Measurements from ENCODE around the gene FAT1.

Gene FAT1

DNA sequence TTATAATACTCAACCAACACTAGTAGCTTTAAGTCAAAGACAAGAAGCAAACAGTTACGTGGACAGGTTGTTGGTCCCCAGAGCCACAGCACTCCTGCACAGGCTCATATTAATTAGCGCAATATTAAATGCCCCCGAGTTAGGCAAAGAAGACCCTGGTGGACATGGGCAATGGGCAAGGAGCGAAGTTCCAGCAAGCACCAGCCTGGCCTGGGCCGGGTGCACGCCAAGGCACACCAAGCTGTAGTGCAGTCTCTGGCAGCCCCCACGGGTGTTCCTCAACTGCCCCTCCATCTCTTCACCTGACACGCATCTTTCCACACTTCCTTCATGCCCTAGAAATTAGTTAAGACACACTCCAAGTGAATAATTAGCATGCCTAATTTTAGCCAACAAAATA, 20.1 kb downstream of the FAT1 start:
- TF ChIP-seq, protein P1, sequence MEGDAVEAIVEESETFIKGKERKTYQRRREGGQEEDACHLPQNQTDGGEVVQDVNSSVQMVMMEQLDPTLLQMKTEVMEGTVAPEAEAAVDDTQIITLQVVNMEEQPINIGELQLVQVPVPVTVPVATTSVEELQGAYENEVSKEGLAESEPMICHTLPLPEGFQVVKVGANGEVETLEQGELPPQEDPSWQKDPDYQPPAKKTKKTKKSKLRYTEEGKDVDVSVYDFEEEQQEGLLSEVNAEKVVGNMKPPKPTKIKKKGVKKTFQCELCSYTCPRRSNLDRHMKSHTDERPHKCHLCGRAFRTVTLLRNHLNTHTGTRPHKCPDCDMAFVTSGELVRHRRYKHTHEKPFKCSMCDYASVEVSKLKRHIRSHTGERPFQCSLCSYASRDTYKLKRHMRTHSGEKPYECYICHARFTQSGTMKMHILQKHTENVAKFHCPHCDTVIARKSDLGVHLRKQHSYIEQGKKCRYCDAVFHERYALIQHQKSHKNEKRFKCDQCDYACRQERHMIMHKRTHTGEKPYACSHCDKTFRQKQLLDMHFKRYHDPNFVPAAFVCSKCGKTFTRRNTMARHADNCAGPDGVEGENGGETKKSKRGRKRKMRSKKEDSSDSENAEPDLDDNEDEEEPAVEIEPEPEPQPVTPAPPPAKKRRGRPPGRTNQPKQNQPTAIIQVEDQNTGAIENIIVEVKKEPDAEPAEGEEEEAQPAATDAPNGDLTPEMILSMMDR (IDR thresholded peaks at IDR 0.05; ENCODE audit: borderline replicate concordance, insufficient read depth, low read depth, low read length) = no peak
- no peak overlapping the region for H3K4me3 ChIP-seq (ENCODE audit: low read depth, low read length)

DNA sequence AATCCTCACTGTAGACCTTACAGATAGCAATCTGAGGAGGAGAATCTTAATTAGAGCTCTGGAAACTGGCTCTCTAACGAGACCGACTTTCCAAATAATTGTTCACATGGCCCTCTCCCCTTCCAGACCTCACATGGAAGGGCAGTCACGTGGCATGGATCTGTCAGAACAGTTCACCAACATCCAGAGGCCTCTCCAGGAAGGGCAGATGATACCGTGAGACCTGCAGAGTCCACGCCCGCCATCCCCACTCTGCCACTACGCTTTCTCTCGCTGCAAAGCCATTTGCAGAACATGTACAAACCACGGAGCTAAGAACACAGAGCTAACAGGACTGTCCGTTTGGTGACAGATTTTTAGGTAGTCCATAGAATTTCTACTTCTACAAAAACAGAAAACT, 20.7 kb downstream of the FAT1 start:
- H3K4me3 ChIP-seq (ENCODE audit: low read depth, low read length) = no peak overlapping the region
- TF ChIP-seq, protein P1 (IDR thresholded peaks at IDR 0.05; ENCODE audit: borderline replicate concordance, insufficient read depth, low read depth, low read length) = no peak

DNA sequence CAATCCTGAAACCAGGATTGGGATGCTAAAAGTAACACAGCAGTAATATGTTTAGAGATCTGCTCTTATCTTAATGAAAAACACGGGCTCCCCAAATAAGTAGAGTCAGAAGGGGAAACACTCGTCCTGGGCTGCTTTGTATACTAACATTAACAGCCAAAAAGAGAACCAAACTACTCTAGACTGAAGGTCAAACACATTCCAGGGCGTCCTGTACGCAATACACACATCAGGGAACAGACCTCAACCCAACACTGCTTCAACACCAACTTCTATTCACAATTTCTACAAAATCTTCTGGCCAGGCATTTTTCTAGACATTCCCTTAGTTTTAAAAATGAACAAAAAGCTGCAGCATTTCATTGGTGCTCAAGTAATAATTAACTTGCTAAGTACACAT, 21.4 kb downstream of the FAT1 start:
- TF ChIP-seq, protein P1 (IDR thresholded peaks at IDR 0.05; ENCODE audit: borderline replicate concordance, insufficient read depth, low read depth, low read length) = no peak
- no peak overlapping the region for H3K4me3 ChIP-seq (ENCODE audit: low read depth, low read length)

DNA sequence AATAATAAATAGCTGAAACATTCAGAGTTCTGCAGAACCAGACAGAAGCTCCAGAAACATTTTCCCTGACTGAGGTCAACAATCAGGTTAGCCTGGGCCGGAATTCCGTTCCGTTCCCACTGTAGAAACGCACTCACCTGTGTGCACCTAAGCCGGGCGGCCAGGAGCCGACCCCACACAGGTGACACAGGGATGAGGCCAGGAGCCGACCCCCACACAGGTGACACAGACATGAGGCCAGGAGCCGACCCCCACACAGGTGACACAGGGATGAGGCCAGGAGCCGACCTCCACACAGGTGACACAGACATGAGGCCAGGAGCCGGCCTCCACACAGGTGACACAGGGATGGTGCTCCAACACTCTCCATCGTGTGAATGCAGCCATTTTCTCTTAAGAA, 21.9 kb downstream of the FAT1 start:
- H3K4me3 ChIP-seq (ENCODE audit: low read depth, low read length) = no peak overlapping the region
- TF ChIP-seq, protein P1 (IDR thresholded peaks at IDR 0.05; ENCODE audit: borderline replicate concordance, insufficient read depth, low read depth, low read length) = no peak

DNA sequence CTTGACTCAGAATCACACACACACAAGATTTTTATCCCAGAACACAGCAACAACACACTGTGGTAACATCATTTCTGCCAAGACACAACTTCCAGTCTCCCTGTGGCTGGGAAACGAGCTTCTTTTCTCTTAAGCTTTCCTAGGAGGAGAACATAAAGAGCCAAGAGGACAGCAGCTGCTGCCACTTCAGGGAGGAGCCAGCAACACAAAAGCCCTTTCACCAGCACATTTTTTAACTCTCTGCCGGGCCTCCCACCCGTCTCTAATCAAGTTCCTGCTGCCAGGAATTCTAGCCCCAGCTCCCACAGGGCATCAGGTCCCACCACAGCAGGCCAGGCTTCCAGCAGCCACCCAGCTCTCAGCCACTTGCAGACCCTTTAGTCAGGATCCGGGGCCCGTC, 22.4 kb downstream of the FAT1 start:
- H3K4me3 ChIP-seq (ENCODE audit: low read depth, low read length) = no peak overlapping the region
- TF ChIP-seq, protein P1 (IDR thresholded peaks at IDR 0.05; ENCODE audit: borderline replicate concordance, insufficient read depth, low read depth, low read length) = no peak

DNA sequence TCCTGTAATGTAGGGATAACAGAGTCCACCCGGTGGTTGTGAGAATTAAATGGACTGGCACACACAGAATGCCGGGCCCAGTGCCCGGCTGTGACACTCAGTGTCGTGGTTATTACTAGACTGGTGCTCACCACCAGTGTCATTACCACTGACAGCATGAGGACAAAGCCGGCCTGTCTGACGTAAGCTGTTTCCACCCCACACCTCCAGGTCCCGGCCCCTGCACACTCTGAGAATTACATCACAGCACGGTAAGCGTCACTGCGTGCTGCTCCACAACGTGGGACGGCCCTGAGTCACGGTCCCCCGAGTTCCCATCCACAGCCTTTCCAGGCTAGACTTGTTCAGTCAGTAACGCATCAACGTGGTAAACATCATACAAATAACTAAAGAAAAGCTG, 22.9 kb downstream of the FAT1 start:
- no peak overlapping the region for H3K4me3 ChIP-seq (ENCODE audit: low read depth, low read length)
- TF ChIP-seq, protein P1 (IDR thresholded peaks at IDR 0.05; ENCODE audit: borderline replicate concordance, insufficient read depth, low read depth, low read length) = no peak

DNA sequence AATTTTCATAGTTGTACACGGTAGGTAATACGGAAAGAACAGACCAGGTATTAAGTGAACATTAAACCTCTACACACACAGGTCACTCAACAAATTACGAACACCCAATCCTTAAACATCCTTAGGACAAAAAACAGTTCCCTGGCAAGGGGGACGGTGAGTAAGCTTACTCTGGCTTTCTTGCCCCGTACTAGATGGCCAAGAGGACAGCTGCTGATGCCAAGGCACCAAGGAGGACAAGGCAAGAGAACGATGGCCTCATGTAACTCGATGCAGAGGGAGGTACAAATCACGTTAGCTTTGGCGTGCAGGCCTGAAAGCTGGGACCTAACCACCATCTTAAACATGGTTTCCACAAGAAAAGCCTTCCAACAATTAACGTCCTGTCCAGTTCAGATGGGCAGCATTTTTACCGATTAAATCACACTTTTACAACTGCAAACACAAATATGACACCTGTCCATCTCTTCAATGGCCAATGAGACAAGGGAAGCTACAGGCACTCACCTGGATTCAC, 23.7 kb downstream of the FAT1 start:
- TF ChIP-seq, protein P1 (IDR thresholded peaks at IDR 0.05; ENCODE audit: borderline replicate concordance, insufficient read depth, low read depth, low read length) = no peak
- no peak overlapping the region for H3K4me3 ChIP-seq (ENCODE audit: low read depth, low read length)

Data from GM12875 (cell line).